Measurements from ENCODE around the gene CEP162.
"Not testable (repeated sequence)": the region's sequence is repeated elsewhere in the genome, so short reads cannot be mapped to it uniquely, and the experiment has no call there.

CEP162 gene

GRCh38 chr6:84086056-84086455 is 141.4 kb downstream of the CEP162 start:
- no peak for DNase-seq

DNA sequence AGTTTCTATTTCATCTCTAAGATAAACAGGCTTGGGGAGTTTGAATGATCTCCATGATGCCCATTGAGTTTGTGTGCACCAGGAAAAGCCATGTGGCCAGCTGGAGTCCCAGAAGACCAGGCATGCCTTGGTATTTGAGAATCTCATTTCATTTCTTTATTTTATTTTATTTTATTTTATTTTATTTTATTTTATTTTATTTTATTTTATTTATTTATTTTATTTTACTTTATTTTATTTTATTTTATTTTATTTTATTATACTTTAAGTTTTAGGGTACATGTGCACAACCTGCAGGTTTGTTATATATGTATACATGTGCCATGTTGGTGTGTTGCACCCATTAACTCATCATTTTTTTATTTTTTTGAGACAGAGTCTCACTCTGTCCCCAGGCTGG is 142.7 kb downstream of the CEP162 start:
- not testable (repeated sequence) for DNase-seq

DNA sequence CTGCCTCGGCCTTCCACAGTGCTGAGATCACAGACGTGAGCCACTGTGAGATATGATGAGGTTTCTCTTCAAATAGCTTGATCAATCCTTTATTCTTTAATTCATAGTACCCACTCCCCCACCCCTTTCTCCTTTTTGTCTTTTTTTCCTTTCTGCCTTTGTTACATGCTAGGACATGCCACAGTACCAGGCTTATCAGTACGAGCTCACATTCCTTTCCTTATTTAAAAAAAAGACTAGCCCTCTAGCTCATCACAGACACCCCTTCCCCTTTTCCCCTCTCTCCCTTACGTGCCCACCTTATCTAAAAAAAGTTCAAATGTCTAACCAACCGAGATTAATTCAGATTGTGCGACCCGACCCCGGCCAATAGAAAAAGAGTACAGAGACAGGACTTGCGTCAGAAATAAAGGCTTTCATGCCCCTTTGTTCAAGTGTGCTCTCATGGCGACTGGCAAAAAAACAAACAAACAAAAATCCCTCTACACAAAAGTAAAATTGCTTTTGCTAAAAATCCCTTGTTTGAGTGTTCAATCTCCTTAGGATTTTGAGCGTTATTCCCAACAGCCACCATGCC is 144.7 kb downstream of the CEP162 start:
- no peak for DNase-seq

DNA sequence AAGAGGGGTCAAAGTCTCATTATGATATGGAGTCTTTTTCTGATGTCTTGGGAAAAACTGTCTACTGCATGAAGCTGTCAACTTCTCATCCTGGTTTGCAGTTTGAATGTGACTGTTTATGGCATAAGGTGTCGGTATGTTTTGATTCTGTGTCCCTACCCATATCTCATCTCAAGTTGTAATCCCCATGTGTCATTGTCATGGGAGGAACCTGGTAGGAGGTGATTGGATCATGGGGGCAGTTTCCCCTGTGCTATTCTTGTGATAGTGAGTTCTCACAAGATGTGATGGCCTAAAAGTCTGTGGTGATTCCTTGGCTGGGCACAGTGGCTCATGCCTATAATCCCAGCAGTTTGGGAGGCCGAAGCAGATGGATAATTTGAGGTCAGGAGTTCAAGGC is 146.2 kb downstream of the CEP162 start:
- DNase-seq, result no peak

GRCh38 chr6:84078335-84078734 is 149.1 kb downstream of the CEP162 start:
- DNase-seq, result no peak

DNA sequence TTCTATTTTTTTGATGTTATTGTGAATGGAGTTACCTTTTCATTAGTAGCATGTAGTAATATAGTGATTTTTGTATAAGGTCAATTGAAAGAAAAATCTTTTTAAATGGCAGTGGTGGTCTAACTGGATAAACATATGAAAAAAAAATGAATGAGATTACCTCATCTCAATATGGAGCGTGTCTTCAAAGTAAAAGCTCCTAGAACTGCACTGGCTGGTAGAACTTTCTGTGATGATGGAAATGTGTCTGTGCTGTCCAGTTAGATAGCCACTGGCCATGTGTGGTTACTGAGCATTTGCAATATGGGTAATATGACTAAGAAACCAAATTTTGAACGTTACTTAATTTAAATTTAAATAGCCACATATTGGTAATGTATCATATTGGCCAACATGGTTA is 149.8 kb downstream of the CEP162 start:
- DNase-seq, result no peak

DNA sequence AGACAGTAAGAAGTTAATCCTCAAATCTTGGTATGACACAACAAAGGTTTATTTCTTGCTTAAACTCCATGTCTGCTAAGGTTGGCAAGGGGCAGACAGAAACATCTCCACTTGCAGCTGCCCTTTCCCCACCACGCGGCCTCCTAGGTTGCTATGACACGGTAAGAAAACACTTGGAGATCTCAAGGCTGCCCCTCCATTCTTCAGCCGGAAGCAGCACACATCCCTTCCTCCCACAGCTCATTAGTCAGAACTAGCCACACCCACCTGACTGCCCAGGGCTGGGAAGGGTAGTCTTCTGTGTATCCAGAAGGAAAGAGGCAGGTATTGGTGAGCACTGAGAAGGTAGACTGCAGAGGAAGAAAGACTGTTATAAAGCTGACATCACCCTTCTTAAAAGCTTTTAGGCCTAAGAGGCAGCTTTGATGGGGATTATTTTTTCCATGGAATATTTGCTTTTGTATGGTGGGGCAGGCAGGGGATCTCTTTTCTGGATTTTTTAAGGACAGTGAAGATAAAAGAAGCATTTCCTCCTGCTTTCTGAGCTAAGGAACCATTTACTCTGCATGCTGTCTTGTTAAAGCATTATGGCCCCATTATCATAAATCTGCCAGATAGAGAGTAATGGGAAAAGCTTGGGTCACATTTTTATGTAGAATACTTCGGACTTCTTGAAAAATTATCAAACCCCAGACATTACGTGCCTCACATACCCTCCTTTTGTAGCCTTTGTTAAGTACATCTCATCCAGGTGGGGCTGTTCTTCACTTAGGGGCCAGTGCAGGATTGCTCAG is 152.3 kb downstream of the CEP162 start:
- DNase-seq, result no peak

All from activated naive CD4-positive, alpha-beta T cell treated with Interleukin-2 at 50 U/mL for 16 hours (primary cell).